Upper lobe of left lung (tissue), 6 donors: ENCODE results near the gene POSTN. TPM values are rescaled to one million over a fixed set of nuclear protein-coding genes. Genes with fewer than 3 reads are reported as not detected.
A peak's percentile ranks its signal among the peaks of the same experiment; 100 is the strongest.

Source experiments
- ATAC-seq, 2 donors: fragments of 200-7000 bp; cut with Tn5 transposase; one replicate each; pipeline ENCODE4 v1.9.1; 2022; ENCODE audit warnings: mild to moderate bottlenecking in 2 of 2, moderate library complexity in 2 of 2; ENCODE audit not compliant: low FRiP score in 2 of 2
- DNase-seq, 2 donors: peaks; one replicate each; pipeline ENCODE4 v3.0.0-alpha.2; 2019 to 2020
- H3K27ac ChIP-seq, 4 donors: fragments of 200-600 bp; sonication (generic); one replicate each; pipeline ENCODE4 v1.5.1; 2016 to 2019
- H3K27me3 ChIP-seq, 4 donors: fragments of 200-600 bp; sonication (generic); one replicate each; pipeline ENCODE4 v1.5.1; 2017 to 2019
- H3K36me3 ChIP-seq, 4 donors: fragments of 200-600 bp; sonication (generic); one replicate each; pipeline ENCODE4 v1.5.1; 2016 to 2019
- H3K4me1 ChIP-seq, 4 donors: fragments of 200-600 bp; sonication (generic); one replicate each; pipeline ENCODE4 v1.5.1; 2018 to 2019
- H3K4me3 ChIP-seq, 4 donors: fragments of 200-600 bp; sonication (generic); one replicate each; pipeline ENCODE4 v1.5.1; 2017 to 2019; ENCODE audit warnings: mild to moderate bottlenecking in 2 of 4, moderate library complexity in 1 of 4
- H3K9me3 ChIP-seq, 4 donors: fragments of 200-600 bp; sonication (generic); one replicate each; pipeline ENCODE4 v1.5.1; 2018 to 2019
- EP300 ChIP-seq, 4 donors: sonication (generic); formaldehyde crosslinking; IDR thresholded peaks; one replicate each; pipeline ENCODE4 v1.5.1; 2017; ENCODE audit warnings: antibody characterized with exemption in 4 of 4, control low read depth in 2 of 4
- POLR2A ChIP-seq, 4 donors: fragments of 450-650 bp; IDR thresholded peaks; one replicate each; pipeline ENCODE4 v1.5.1; 2016 to 2017; ENCODE audit warnings: antibody characterized with exemption in 4 of 4, mild to moderate bottlenecking in 2 of 4
- POLR2AphosphoS5 ChIP-seq, 2 donors: sonication (generic); formaldehyde crosslinking; IDR thresholded peaks; one replicate each; pipeline ENCODE4 v1.5.1; 2017; ENCODE audit warnings: antibody characterized with exemption in 2 of 2
- WGBS, 2 donors: methylation state at CpG; one replicate each; pipeline ENCODE4 v1.1.5; 2017 to 2018; 5-methylcytosine and 5-hydroxymethylcytosine counted together
- total RNA-seq, 6 donors: library from RNA; depleted of rRNA in 4 of 6; stranded (reverse); fragments of >200 nt in 4 of 6; gene quantifications; one replicate each; pipeline versions ENCODE4 v1.1.0 to v1.2.1, GENCODE V29; 2016 to 2021
- TF ChIP-seq, protein P1 (sequence below), 6 experiments: fragments of 450-650 bp in 4 of 6; fragments of 200-600 bp in 2 of 6; sonication (generic) in 2 of 6; IDR thresholded peaks; one replicate each; pipeline ENCODE4 v1.5.1; 2016 to 2019; ENCODE audit warnings: antibody characterized with exemption in 6 of 6
- donor health status: DM: no; HTN: no; CAD: no; lungs with moderate emphysema.
- donor health status: DM: no; HTN: yes; CAD: no; lungs with severe emphysema.

Gene POSTN
- total RNA-seq, 6 donors from 2014 or later = 1.0 to 55.5 (median 23.5) TPM

DNA sequence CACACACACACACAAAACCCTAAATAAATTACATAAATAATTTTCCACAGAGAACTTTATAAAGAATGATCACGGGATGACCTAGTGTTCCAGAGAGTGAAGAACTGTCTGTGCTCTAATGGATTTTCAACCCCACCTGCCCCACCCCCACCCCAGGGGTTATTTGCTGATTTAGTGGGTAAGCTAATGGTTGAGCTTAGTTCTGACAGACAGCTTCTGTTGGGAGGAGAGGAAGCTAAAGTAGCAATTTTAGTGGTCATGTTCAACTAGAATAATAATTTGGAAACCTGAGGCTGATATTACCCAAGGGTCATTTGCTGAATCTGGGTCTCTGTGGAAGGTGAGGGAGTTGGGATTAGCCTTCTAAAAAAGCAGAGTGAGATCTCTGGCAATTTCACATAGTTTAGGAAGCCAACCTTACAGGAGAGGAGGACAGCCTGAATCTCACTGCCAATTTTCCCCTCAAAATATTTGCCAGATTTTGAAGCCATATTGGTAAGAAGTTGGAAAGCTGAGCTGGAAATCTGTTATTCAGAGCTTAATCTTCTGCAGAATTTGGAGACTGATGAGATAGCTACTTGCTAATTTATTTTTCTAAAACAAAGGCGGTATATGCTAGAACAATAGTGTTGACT lies 68.7 kb downstream of the POSTN start:
- Histone ChIP-seq H3K27ac (no peak overlapping the region), H3K36me3 (no peaks in the 10 kb centered on the region), H3K4me1 (no peaks in the 10 kb centered on the region), H3K27me3 (no peaks in the 10 kb centered on the region), H3K4me3 (no peak overlapping the region), H3K9me3 (peaks cover 0 to 6% (median 0%) of the 10 kb centered on the region in 4 donors)
- WGBS, 2 donors = 82 to 85% methylated on average over 2 of the region's 2 CpGs
- ATAC-seq (no peak), DNase-seq (no peak)
- no peak for TF ChIP-seq POLR2AphosphoS5 (IDR thresholded peaks at IDR 0.05)
- TF ChIP-seq EP300 (IDR thresholded peaks at IDR 0.05) = no peak
- TF ChIP-seq, protein P1, sequence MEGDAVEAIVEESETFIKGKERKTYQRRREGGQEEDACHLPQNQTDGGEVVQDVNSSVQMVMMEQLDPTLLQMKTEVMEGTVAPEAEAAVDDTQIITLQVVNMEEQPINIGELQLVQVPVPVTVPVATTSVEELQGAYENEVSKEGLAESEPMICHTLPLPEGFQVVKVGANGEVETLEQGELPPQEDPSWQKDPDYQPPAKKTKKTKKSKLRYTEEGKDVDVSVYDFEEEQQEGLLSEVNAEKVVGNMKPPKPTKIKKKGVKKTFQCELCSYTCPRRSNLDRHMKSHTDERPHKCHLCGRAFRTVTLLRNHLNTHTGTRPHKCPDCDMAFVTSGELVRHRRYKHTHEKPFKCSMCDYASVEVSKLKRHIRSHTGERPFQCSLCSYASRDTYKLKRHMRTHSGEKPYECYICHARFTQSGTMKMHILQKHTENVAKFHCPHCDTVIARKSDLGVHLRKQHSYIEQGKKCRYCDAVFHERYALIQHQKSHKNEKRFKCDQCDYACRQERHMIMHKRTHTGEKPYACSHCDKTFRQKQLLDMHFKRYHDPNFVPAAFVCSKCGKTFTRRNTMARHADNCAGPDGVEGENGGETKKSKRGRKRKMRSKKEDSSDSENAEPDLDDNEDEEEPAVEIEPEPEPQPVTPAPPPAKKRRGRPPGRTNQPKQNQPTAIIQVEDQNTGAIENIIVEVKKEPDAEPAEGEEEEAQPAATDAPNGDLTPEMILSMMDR (IDR thresholded peaks at IDR 0.05) = no peak
- TF ChIP-seq POLR2A (IDR thresholded peaks at IDR 0.05) = no peak

- 74 to 75% methylated on average over 3 of the region's 3 CpGs for WGBS, 2 donors
- Histone ChIP-seq H3K27me3 (no peaks in the 10 kb centered on the region), H3K4me3 (no peak overlapping the region), H3K9me3 (peaks cover 0 to 6% (median 0%) of the 10 kb centered on the region in 4 donors), H3K36me3 (no peaks in the 10 kb centered on the region), H3K4me1 (no peaks in the 10 kb centered on the region), H3K27ac (no peak overlapping the region)
- DNase-seq = no peak
- no peak for TF ChIP-seq POLR2A (IDR thresholded peaks at IDR 0.05)
- no peak for TF ChIP-seq POLR2AphosphoS5 (IDR thresholded peaks at IDR 0.05)
- TF ChIP-seq, protein P1 (IDR thresholded peaks at IDR 0.05) = no peak
- no peak for TF ChIP-seq EP300 (IDR thresholded peaks at IDR 0.05)
- ATAC-seq = peak in 1 of 2 donors; percentile 39
Observed at GRCh38 chr13:37526710-37527473, 71.7 kb downstream of the POSTN start.

GRCh38 chr13:37515226-37515625 lies 83.3 kb downstream of the POSTN start:
- ATAC-seq = no peak
- no peak overlapping the region for H3K27ac ChIP-seq
- H3K9me3 ChIP-seq = no peaks in the 10 kb centered on the region
- no peak for DNase-seq
- 90 to 95% methylated on average over 1 of the region's 1 CpG for WGBS, 2 donors
- H3K27me3 ChIP-seq = no peaks in the 10 kb centered on the region
- TF ChIP-seq POLR2A (IDR thresholded peaks at IDR 0.05) (no peak), EP300 (IDR thresholded peaks at IDR 0.05) (no peak), POLR2AphosphoS5 (IDR thresholded peaks at IDR 0.05) (no peak)
- TF ChIP-seq, protein P1 (IDR thresholded peaks at IDR 0.05) = no peak
- no peaks in the 10 kb centered on the region for H3K36me3 ChIP-seq
- no peaks in the 10 kb centered on the region for H3K4me1 ChIP-seq
- no peak overlapping the region for H3K4me3 ChIP-seq
